Measurements from ENCODE around the gene VAMP7. TPM values are rescaled to one million over a fixed set of nuclear protein-coding genes. Genes with fewer than 3 reads are reported as not detected.
A peak's percentile ranks its signal among the peaks of the same experiment; 100 is the strongest.

The VAMP7 gene
- total and polyA plus RNA-seq, 9 of the 15 experiments (the other 6 are each of a cell fraction or from before 2014, with no cell fraction given): 38.4 to 100 (median 67.7) TPM

DNA sequence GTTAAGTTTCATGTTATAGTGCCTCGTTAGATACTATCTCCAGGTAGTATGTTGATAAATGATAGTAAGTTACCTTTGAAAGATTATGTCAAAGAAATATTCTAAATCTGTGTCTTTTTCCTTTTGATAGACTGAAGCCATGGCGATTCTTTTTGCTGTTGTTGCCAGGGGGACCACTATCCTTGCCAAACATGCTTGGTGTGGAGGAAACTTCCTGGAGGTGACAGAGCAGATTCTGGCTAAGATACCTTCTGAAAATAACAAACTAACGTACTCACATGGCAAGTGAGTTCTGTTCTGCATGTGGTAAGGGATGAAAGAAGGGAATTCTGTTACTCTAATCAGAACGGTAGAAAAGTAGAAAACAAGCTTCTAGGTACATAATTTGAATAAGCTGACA is 8.2 kb downstream of the VAMP7 start:
- 22% methylated on average over 4 of the region's 4 CpGs for WGBS (ENCODE audit: insufficient coverage, low coverage, missing lambda C conversion rate)
- in situ Hi-C loops (cut with MboI): no loop called here
- ATAC-seq: peak; percentile 52; the same call in 2 of the 3 replicates
- Histone ChIP-seq H3K4me3 (no peak overlapping the region), H3K9me3 (replicated peaks; ENCODE audit: control insufficient read depth, insufficient read depth, low read depth, low read length) (no peaks in the 10 kb centered on the region), H3K36me3 (ENCODE audit: control insufficient read depth, insufficient read depth, low read length) (peaks cover 87% of the 10 kb centered on the region), H3K4me1 (replicated peaks in 1 of 2; ENCODE audit: control insufficient read depth in 2 of 2, insufficient read depth in 2 of 2, low read length in 2 of 2) (peaks cover 4 to 36% of the 10 kb centered on the region in 2 experiments; a peak in 3 of 5 replicates), H2AFZ (ENCODE audit: low read depth, low read length) (no peak overlapping the region), H3K79me2 (ENCODE audit: control insufficient read depth, insufficient read depth, low read length) (peaks cover 72% of the 10 kb centered on the region), H4K20me1 (replicated peaks; ENCODE audit: control insufficient read depth, insufficient read depth, low read length) (0 out of 2 replicates have a peak, but pooled peaks cover 2% of the 10 kb centered on the region), H3K27ac (ENCODE audit: extremely low read depth, low read depth, low read length) (no peak overlapping the region), H3K27me3 (ENCODE audit: control insufficient read depth in 2 of 2, insufficient read depth in 2 of 2, low read length in 2 of 2) (no peaks in the 10 kb centered on the region), H3K9me1 (ENCODE audit: control insufficient read depth, insufficient read depth, low read length) (no peaks in the 10 kb centered on the region), H3K4me2 (ENCODE audit: insufficient read depth, low read length) (no peak overlapping the region), H3K9ac (ENCODE audit: insufficient read depth in 1 of 2, low read depth in 2 of 2, low read length in 2 of 2) (no peak overlapping the region)
- ChIA-PET POLR2A (no interaction called here), CTCF (ENCODE audit: low intra/inter-chr PET ratio) (no interaction called here)
- intact Hi-C loops (cut with micrococcal nuclease): no loop called here
- FAIRE-seq: no peak
- peak in 1 of 4 experiments; percentile 33 for DNase-seq (ENCODE audit: extremely low read depth in 1 of 4, low spot score in 3 of 4)
- no TSS peak for BruUV-seq (replicated peaks)
- TF ChIP-seq U2AF2 (optimal IDR thresholded peaks at IDR 0.05; ENCODE audit: low read depth, low read length) (no peak), RBM14 (IDR thresholded peaks at IDR 0.05; ENCODE audit: borderline replicate concordance, insufficient read depth, low read depth, low read length) (no peak), MAFF (IDR thresholded peaks at IDR 0.05; ENCODE audit: low read length) (peak; percentile 53; the same call in 1 of the 2 replicates), ETV1 (tag; conservative IDR thresholded peaks at IDR 0.05; ENCODE audit: low read depth) (0 out of 2 replicates have a peak, but pooled peaks have one; percentile 23), ELF1 (tag; IDR thresholded peaks at IDR 0.05) (peak; percentile 61), ZC3H4 (CRISPR knock-in tag; IDR thresholded peaks at IDR 0.05; ENCODE audit: borderline replicate concordance) (no peak), MAFK (IDR thresholded peaks at IDR 0.05; ENCODE audit: low read length) (peak; percentile 46), NKRF (IDR thresholded peaks at IDR 0.05; ENCODE audit: borderline replicate concordance) (no peak), ZFP30 (CRISPR knock-in tag; IDR thresholded peaks at IDR 0.05; ENCODE audit: borderline replicate concordance) (no peak), PHTF2 (CRISPR knock-in tag; IDR thresholded peaks at IDR 0.05) (no peak), ZNF41 (CRISPR knock-in tag; conservative IDR thresholded peaks at IDR 0.05) (no peak), ZNF146 (CRISPR knock-in tag; IDR thresholded peaks at IDR 0.05; ENCODE audit: unreplicated experiment) (no peak), MAFG (tag; conservative IDR thresholded peaks at IDR 0.05) (peak; percentile 70), ZNF644 (tag; IDR thresholded peaks at IDR 0.05; ENCODE audit: low read depth) (no peak)
- TF ChIP-seq, protein P1, sequence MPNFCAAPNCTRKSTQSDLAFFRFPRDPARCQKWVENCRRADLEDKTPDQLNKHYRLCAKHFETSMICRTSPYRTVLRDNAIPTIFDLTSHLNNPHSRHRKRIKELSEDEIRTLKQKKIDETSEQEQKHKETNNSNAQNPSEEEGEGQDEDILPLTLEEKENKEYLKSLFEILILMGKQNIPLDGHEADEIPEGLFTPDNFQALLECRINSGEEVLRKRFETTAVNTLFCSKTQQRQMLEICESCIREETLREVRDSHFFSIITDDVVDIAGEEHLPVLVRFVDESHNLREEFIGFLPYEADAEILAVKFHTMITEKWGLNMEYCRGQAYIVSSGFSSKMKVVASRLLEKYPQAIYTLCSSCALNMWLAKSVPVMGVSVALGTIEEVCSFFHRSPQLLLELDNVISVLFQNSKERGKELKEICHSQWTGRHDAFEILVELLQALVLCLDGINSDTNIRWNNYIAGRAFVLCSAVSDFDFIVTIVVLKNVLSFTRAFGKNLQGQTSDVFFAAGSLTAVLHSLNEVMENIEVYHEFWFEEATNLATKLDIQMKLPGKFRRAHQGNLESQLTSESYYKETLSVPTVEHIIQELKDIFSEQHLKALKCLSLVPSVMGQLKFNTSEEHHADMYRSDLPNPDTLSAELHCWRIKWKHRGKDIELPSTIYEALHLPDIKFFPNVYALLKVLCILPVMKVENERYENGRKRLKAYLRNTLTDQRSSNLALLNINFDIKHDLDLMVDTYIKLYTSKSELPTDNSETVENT (CRISPR knock-in tag; IDR thresholded peaks at IDR 0.05): no peak
- TF ChIP-seq, protein P2, sequence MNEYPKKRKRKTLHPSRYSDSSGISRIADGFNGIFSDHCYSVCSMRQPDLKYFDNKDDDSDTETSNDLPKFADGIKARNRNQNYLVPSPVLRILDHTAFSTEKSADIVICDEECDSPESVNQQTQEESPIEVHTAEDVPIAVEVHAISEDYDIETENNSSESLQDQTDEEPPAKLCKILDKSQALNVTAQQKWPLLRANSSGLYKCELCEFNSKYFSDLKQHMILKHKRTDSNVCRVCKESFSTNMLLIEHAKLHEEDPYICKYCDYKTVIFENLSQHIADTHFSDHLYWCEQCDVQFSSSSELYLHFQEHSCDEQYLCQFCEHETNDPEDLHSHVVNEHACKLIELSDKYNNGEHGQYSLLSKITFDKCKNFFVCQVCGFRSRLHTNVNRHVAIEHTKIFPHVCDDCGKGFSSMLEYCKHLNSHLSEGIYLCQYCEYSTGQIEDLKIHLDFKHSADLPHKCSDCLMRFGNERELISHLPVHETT (CRISPR knock-in tag; conservative IDR thresholded peaks at IDR 0.05 in 1 of 2, IDR thresholded peaks at IDR 0.05 in 1 of 2): 0 out of 4 replicates have a peak, but pooled peaks of 1 of the 2 experiments have one; percentile 13
